B cell (primary cell): ENCODE data around the gene PPM1M.

ENCODE experiments used
- EZH2 ChIP-seq: IDR thresholded peaks from 2 replicates; pipeline ENCODE4 v1.6.1; 2012; ENCODE audit warnings: borderline replicate concordance, low read depth, mild to moderate bottlenecking, moderate library complexity, low read length; ENCODE audit not compliant: insufficient read depth, poor library complexity, severe bottlenecking
- TF ChIP-seq, protein P1 (sequence below): fragments of 200-600 bp; IDR thresholded peaks from one replicate; pipeline ENCODE4 v1.8.0; 2022; ENCODE audit warnings: antibody characterized with exemption, mild to moderate bottlenecking

DNA sequence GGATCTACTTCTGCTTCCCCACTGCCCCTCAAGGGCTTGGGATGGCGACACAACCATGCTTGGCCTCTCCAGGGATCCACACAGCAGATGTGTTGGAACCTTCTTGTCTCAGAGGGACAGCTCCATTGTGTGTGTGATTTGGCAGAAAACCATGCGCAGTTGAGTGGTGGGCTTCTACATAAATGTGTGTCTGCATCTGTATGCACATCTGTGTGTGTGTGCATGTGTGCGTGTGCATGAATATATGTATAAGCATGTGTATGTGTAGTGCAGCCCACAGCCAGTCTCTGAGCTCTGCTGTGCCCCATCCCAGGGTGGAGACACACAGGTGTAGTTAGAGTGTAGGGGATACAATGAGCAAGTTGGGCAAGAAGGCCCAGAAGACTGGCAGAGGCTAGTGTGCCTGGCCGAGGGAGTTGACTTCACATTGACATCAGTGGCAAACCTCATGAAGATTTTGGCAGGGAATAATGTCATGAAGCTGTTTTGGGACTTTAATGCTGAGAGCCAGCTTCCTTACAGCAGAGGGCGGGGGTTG lies 50.2 kb downstream of the PPM1M start:
- TF ChIP-seq, protein P1, sequence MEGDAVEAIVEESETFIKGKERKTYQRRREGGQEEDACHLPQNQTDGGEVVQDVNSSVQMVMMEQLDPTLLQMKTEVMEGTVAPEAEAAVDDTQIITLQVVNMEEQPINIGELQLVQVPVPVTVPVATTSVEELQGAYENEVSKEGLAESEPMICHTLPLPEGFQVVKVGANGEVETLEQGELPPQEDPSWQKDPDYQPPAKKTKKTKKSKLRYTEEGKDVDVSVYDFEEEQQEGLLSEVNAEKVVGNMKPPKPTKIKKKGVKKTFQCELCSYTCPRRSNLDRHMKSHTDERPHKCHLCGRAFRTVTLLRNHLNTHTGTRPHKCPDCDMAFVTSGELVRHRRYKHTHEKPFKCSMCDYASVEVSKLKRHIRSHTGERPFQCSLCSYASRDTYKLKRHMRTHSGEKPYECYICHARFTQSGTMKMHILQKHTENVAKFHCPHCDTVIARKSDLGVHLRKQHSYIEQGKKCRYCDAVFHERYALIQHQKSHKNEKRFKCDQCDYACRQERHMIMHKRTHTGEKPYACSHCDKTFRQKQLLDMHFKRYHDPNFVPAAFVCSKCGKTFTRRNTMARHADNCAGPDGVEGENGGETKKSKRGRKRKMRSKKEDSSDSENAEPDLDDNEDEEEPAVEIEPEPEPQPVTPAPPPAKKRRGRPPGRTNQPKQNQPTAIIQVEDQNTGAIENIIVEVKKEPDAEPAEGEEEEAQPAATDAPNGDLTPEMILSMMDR: no peak
- TF ChIP-seq EZH2: no peak
